ENCODE measurements around the gene FCHSD2. TPM values are rescaled to one million over a fixed set of nuclear protein-coding genes. Genes with fewer than 3 reads are reported as not detected.

Gene FCHSD2
- total and polyA plus RNA-seq, 2 of the 13 experiments (the other 11 are each of a cell fraction or from before 2014, with no cell fraction given): 20.5 to 24.8 TPM

- ChIA-PET POLR2A (interaction anchor here (0.9 to 5.0 kb wide), 8 partner anchors 10 to 364 kb away, joined by 3 to 152 read pairs (median 42); partner anchors contain the start of genes FCHSD2 and STARD10), CTCF (ENCODE audit: low intra/inter-chr PET ratio, low total read pairs) (interaction anchor here (1.3 kb wide), 1 partner anchor 21 kb away, joined by 5 read pairs; no protein-coding TSS in a partner anchor)
- peak overlapping the region; percentile 74 for H3K27ac ChIP-seq (ENCODE audit: extremely low read length, insufficient read depth, low read length)
- peak; percentile 59 for DNase-seq (ENCODE audit: low spot score)
- H4K20me1 ChIP-seq (ENCODE audit: insufficient read depth, low read length): no peaks in the 10 kb centered on the region
- H3K4me2 ChIP-seq (ENCODE audit: low read depth, low read length): peak overlapping the region; percentile 78
- no peaks in the 10 kb centered on the region for H3K27me3 ChIP-seq (ENCODE audit: control insufficient read depth in 1 of 2, insufficient read depth in 2 of 2, low read length in 2 of 2)
- peak overlapping the region; percentile 9 to 62 (median 23); a peak in 5 of 6 replicates for H3K4me3 ChIP-seq (replicated peaks in 1 of 3; ENCODE audit: insufficient read depth in 1 of 3, low read depth in 2 of 3, low read length in 3 of 3)
- no peaks in the 10 kb centered on the region for H3K79me2 ChIP-seq (ENCODE audit: insufficient read depth, low read length)
- peaks cover 98% of the 10 kb centered on the region for H3K4me1 ChIP-seq (ENCODE audit: insufficient read depth, low read length)
- in situ Hi-C loops (cut with HindIII; ENCODE audit: extremely low pct_ligation_motif_present, low pct_unique_long_range_greater_than_20kb) (no loop called here), intact Hi-C loops (cut with micrococcal nuclease; ENCODE audit: unreplicated experiment) (loop anchor here (1.0 kb wide), 4 partner anchors 7 to 20 kb away; no protein-coding TSS in a partner anchor)
- no peak overlapping the region for H2AFZ ChIP-seq (ENCODE audit: low read length)
- H3K9ac ChIP-seq (ENCODE audit: insufficient read depth, low read depth, low read length): peak overlapping the region; percentile 35
- no peaks in the 10 kb centered on the region for H3K36me3 ChIP-seq (replicated peaks in 1 of 2; ENCODE audit: control insufficient read depth in 1 of 2, insufficient read depth in 2 of 2, low read length in 2 of 2)
- BruUV-seq (replicated peaks): no TSS peak
- WGBS (ENCODE audit: low lambda C conversion rate): 3% methylated on average over 8 of the region's 9 CpGs
- peak; percentile 66 for FAIRE-seq
- ATAC-seq: peak; percentile 29
- no peaks in the 10 kb centered on the region for H3K9me3 ChIP-seq (ENCODE audit: low read length)
- 0 out of 2 replicates have a peak, but pooled peaks have one; percentile 32 for TF ChIP-seq NFATC3 (CRISPR knock-in tag; IDR thresholded peaks at IDR 0.05)
- TF ChIP-seq DNMT1 (CRISPR knock-in tag; IDR thresholded peaks at IDR 0.05): no peak
- peak; percentile 44 for TF ChIP-seq ZFX (CRISPR knock-in tag; IDR thresholded peaks at IDR 0.05; ENCODE audit: low read depth)
- TF ChIP-seq NRL (CRISPR knock-in tag; IDR thresholded peaks at IDR 0.05; ENCODE audit: borderline replicate concordance): 0 out of 2 replicates have a peak, but pooled peaks have one; percentile 57
- TF ChIP-seq, protein P1, sequence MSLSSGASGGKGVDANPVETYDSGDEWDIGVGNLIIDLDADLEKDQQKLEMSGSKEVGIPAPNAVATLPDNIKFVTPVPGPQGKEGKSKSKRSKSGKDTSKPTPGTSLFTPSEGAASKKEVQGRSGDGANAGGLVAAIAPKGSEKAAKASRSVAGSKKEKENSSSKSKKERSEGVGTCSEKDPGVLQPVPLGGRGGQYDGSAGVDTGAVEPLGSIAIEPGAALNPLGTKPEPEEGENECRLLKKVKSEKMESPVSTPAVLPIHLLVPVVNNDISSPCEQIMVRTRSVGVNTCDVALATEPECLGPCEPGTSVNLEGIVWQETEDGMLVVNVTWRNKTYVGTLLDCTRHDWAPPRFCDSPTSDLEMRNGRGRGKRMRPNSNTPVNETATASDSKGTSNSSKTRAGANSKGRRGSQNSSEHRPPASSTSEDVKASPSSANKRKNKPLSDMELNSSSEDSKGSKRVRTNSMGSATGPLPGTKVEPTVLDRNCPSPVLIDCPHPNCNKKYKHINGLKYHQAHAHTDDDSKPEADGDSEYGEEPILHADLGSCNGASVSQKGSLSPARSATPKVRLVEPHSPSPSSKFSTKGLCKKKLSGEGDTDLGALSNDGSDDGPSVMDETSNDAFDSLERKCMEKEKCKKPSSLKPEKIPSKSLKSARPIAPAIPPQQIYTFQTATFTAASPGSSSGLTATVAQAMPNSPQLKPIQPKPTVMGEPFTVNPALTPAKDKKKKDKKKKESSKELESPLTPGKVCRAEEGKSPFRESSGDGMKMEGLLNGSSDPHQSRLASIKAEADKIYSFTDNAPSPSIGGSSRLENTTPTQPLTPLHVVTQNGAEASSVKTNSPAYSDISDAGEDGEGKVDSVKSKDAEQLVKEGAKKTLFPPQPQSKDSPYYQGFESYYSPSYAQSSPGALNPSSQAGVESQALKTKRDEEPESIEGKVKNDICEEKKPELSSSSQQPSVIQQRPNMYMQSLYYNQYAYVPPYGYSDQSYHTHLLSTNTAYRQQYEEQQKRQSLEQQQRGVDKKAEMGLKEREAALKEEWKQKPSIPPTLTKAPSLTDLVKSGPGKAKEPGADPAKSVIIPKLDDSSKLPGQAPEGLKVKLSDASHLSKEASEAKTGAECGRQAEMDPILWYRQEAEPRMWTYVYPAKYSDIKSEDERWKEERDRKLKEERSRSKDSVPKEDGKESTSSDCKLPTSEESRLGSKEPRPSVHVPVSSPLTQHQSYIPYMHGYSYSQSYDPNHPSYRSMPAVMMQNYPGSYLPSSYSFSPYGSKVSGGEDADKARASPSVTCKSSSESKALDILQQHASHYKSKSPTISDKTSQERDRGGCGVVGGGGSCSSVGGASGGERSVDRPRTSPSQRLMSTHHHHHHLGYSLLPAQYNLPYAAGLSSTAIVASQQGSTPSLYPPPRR (CRISPR knock-in tag; IDR thresholded peaks at IDR 0.05; ENCODE audit: borderline replicate concordance): no peak
- no peak for TF ChIP-seq ZNF34 (CRISPR knock-in tag; IDR thresholded peaks at IDR 0.05; ENCODE audit: borderline replicate concordance)
- 0 out of 2 replicates have a peak, but pooled peaks have one; percentile 49 for TF ChIP-seq ZNF572 (CRISPR knock-in tag; IDR thresholded peaks at IDR 0.05)
- TF ChIP-seq TBX2 (CRISPR knock-in tag; IDR thresholded peaks at IDR 0.05; ENCODE audit: borderline replicate concordance): no peak
- 0 out of 2 replicates have a peak, but pooled peaks have one; percentile 64 for TF ChIP-seq PHF21A (CRISPR knock-in tag; IDR thresholded peaks at IDR 0.05)
- TF ChIP-seq ZNF414 (CRISPR knock-in tag; IDR thresholded peaks at IDR 0.05): 0 out of 2 replicates have a peak, but pooled peaks have one; percentile 2
- 0 out of 2 replicates have a peak, but pooled peaks have one; percentile 61 for TF ChIP-seq ZNF543 (CRISPR knock-in tag; IDR thresholded peaks at IDR 0.05)
- TF ChIP-seq RFXAP (CRISPR knock-in tag; IDR thresholded peaks at IDR 0.05; ENCODE audit: borderline replicate concordance): 0 out of 2 replicates have a peak, but pooled peaks have one; percentile 17
- TF ChIP-seq, protein P2, sequence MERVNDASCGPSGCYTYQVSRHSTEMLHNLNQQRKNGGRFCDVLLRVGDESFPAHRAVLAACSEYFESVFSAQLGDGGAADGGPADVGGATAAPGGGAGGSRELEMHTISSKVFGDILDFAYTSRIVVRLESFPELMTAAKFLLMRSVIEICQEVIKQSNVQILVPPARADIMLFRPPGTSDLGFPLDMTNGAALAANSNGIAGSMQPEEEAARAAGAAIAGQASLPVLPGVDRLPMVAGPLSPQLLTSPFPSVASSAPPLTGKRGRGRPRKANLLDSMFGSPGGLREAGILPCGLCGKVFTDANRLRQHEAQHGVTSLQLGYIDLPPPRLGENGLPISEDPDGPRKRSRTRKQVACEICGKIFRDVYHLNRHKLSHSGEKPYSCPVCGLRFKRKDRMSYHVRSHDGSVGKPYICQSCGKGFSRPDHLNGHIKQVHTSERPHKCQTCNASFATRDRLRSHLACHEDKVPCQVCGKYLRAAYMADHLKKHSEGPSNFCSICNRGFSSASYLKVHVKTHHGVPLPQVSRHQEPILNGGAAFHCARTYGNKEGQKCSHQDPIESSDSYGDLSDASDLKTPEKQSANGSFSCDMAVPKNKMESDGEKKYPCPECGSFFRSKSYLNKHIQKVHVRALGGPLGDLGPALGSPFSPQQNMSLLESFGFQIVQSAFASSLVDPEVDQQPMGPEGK (CRISPR knock-in tag; IDR thresholded peaks at IDR 0.05): peak; percentile 18; the same call in 1 of the 2 replicates
- no peak for TF ChIP-seq ZSCAN12 (CRISPR knock-in tag; IDR thresholded peaks at IDR 0.05)
Observed at GRCh38 chr11:73157101-73158010, 15.2 kb upstream of the FCHSD2 start.
